AG04450 (cell line): Measurements from ENCODE around the gene FAM217A. TPM values are rescaled to one million over a fixed set of nuclear protein-coding genes. Genes with fewer than 3 reads are reported as not detected.

Source experiments
- CTCF ChIA-PET: fragments of 300-600, 350-600 bp; formaldehyde crosslinking; extraction: SDS; loops from one replicate; lab custom pipeline; 2022; ENCODE audit warnings: antibody characterized with exemption, inconsistent platforms; lab: Charles Lee
- POLR2A ChIA-PET: fragments of 350-600 bp; formaldehyde crosslinking; extraction: SDS; loops from one replicate; lab custom pipeline; 2021; ENCODE audit warnings: antibody characterized with exemption, inconsistent platforms; lab: Yijun Ruan, JAX
- DNase-seq: peaks from one replicate; pipeline ENCODE4 v3.0.0-alpha.2; 2011; ENCODE audit warnings: low read depth, low spot score
- H3K27ac ChIP-seq: one replicate; pipeline ENCODE4 v1.5.1; 2012; ENCODE audit warnings: low read depth, low read length, control low read depth
- H3K27me3 ChIP-seq: one replicate; pipeline ENCODE4 v1.6.0; 2012; ENCODE audit warnings: low read length; ENCODE audit not compliant: control insufficient read depth, insufficient read depth
- H3K4me3 ChIP-seq: 2 replicates; pipeline ENCODE4 v1.5.1; 2011; ENCODE audit warnings: mild to moderate bottlenecking, low read depth, low read length, control low read depth
- H3K9me3 ChIP-seq: 2 replicates; pipeline ENCODE4 v1.5.1; 2012; ENCODE audit warnings: low read length; ENCODE audit not compliant: control insufficient read depth, insufficient read depth
- polyA plus RNA-seq: library from polyadenylated mRNA; depleted of rRNA; stranded (reverse); fragments of >200 nt; gene quantifications from 2 replicates; pipeline ENCODE4 v1.2.3, GENCODE V29; 2011
- TF ChIP-seq, protein P1 (sequence below): IDR thresholded peaks from 2 replicates; pipeline ENCODE4 v1.5.1; 2011; ENCODE audit warnings: low read depth, low read length, control low read depth, inconsistent platforms

The FAM217A gene
- polyA plus RNA-seq, 1 experiment, result not detected

GRCh38 chr6:4049246-4049645 is 29.7 kb downstream of the FAM217A start:
- POLR2A ChIA-PET, result no interaction called here
- no peak overlapping the region for H3K27ac ChIP-seq
- H3K4me3 ChIP-seq, result no peak overlapping the region
- CTCF ChIA-PET, result interaction anchor here (0.9 kb wide), 1 partner anchor 161 kb away, joined by 3 read pairs; no protein-coding TSS in a partner anchor
- no peaks in the 10 kb centered on the region for H3K27me3 ChIP-seq
- DNase-seq, result no peak
- TF ChIP-seq, protein P1, sequence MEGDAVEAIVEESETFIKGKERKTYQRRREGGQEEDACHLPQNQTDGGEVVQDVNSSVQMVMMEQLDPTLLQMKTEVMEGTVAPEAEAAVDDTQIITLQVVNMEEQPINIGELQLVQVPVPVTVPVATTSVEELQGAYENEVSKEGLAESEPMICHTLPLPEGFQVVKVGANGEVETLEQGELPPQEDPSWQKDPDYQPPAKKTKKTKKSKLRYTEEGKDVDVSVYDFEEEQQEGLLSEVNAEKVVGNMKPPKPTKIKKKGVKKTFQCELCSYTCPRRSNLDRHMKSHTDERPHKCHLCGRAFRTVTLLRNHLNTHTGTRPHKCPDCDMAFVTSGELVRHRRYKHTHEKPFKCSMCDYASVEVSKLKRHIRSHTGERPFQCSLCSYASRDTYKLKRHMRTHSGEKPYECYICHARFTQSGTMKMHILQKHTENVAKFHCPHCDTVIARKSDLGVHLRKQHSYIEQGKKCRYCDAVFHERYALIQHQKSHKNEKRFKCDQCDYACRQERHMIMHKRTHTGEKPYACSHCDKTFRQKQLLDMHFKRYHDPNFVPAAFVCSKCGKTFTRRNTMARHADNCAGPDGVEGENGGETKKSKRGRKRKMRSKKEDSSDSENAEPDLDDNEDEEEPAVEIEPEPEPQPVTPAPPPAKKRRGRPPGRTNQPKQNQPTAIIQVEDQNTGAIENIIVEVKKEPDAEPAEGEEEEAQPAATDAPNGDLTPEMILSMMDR, result no peak
- no peaks in the 10 kb centered on the region for H3K9me3 ChIP-seq

GRCh38 chr6:4041480-4041879 is 37.5 kb downstream of the FAM217A start:
- no peaks in the 10 kb centered on the region for H3K27me3 ChIP-seq
- H3K4me3 ChIP-seq, result no peak overlapping the region
- TF ChIP-seq, protein P1, result no peak
- H3K27ac ChIP-seq, result no peak overlapping the region
- H3K9me3 ChIP-seq, result no peaks in the 10 kb centered on the region
- DNase-seq, result no peak
- ChIA-PET POLR2A (interaction anchor here (0.6 kb wide), 1 partner anchor 20 kb away, joined by 3 read pairs; no protein-coding TSS in a partner anchor), CTCF (no interaction called here)

DNA sequence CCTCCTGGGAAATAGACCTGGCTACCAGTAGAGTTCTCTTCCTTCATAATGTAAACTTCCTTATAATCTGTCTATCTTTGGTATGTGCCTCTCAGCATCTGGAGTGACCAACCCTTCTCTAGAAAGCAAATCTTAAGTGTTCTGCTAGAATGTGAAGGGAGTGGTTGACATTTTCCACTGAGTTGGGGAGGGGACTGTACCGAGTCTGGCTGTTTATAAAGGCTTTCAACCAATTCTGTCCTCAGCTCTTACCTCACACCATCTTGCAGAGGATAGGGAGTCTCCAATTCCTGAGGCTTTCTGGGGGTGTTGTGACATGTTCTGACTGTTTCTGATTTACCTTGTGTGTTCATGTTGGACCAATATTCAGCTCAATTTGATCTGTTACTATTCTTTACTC is 39.6 kb downstream of the FAM217A start:
- H3K4me3 ChIP-seq, result no peak overlapping the region
- no peak overlapping the region for H3K27ac ChIP-seq
- TF ChIP-seq, protein P1, result no peak
- no peaks in the 10 kb centered on the region for H3K9me3 ChIP-seq
- no peaks in the 10 kb centered on the region for H3K27me3 ChIP-seq
- ChIA-PET POLR2A (interaction anchor here (1.4 kb wide), 1 partner anchor 18 kb away, joined by 4 read pairs; a partner anchor contains a TSS), CTCF (interaction anchor here (1.1 to 2.1 kb wide), 2 partner anchors 16 to 18 kb away, joined by 3 to 6 read pairs; a partner anchor contains a TSS)
- no peak for DNase-seq

DNA sequence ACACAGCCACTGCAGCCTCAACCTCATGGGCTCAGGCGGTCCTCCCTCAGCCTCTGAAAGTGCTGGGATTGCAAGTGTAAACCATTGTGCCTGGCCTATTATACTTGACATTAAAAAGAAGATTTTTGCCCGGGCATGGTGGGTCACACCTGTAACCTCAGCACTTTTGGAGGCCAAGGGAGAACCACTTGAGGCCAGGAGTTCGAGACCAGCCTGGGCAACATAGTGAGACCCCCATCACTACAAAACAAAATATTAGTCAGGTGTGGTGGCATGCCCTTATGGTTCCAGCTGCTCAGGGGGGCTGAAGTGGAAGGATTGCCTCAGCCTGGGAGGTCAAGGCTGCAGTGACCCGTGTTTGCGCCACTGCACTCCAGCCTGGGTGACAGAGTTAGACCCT is 42.4 kb downstream of the FAM217A start:
- ChIA-PET POLR2A (no interaction called here), CTCF (no interaction called here)
- Histone ChIP-seq H3K9me3 (no peaks in the 10 kb centered on the region), H3K4me3 (no peak overlapping the region), H3K27me3 (no peaks in the 10 kb centered on the region), H3K27ac (no peak overlapping the region)
- TF ChIP-seq, protein P1, result no peak
- no peak for DNase-seq

- Histone ChIP-seq H3K27ac (no peak overlapping the region), H3K27me3 (no peaks in the 10 kb centered on the region), H3K4me3 (no peak overlapping the region), H3K9me3 (no peaks in the 10 kb centered on the region)
- ChIA-PET POLR2A (no interaction called here), CTCF (interaction anchor here (1.0 to 1.5 kb wide), 2 partner anchors 11 to 178 kb away, joined by 3 to 5 read pairs; a partner anchor contains a TSS)
- DNase-seq, result no peak
- TF ChIP-seq, protein P1, result no peak
These were observed 46.5 kb downstream of the FAM217A start for GRCh38 chr6:4032475-4032874.
